NCI-H1105 treated with DMSO at 0.1 percent for 48 hours (cell line): ENCODE measurements around the gene CES1.
"Not testable (repeated sequence)": the region's sequence is repeated elsewhere in the genome, so short reads cannot be mapped to it uniquely, and the experiment has no call there.

ENCODE experiments used
- DNase-seq: peaks from one replicate; lab custom pipeline; 2025; lab: John Stamatoyannopoulos, UW

Gene CES1

GRCh38 chr16:55790240-55790639 lies 42.7 kb downstream of the CES1 start:
- not testable (repeated sequence) for DNase-seq

- not testable (repeated sequence) for DNase-seq
Observed at GRCh38 chr16:55782793-55783091, 50.2 kb downstream of the CES1 start.

- DNase-seq, result not testable (repeated sequence)
Observed at GRCh38 chr16:55782091-55782792, 50.7 kb downstream of the CES1 start.

- not testable (repeated sequence) for DNase-seq
Observed at GRCh38 chr16:55781456-55781855, 51.4 kb downstream of the CES1 start.

- not testable (repeated sequence) for DNase-seq
Observed at GRCh38 chr16:55780095-55780407, 52.8 kb downstream of the CES1 start.

- no peak for DNase-seq
Observed at GRCh38 chr16:55779402-55780094, 53.3 kb downstream of the CES1 start.

GRCh38 chr16:55778757-55779156 lies 54.1 kb downstream of the CES1 start:
- DNase-seq, result no peak

DNA sequence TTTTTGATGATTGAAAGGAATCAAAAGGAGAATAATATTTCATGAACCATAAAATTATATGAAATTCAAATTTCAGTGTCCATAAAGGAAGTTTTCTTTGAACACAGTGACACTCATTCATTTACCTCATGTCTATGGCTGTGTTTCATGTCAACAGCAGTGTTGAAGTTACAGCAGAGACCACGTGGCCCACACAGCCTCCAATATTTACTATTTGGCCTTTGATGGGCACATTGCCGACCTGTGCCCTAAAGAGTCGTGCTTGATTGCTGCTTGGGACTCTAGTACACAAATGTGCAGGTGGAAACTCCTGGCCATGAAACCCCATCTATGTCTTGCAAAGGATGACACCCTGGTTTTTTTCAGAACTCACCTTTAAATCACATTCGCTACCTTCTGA lies 57.0 kb downstream of the CES1 start:
- DNase-seq, result no peak

GRCh38 chr16:55773859-55774549 lies 58.9 kb downstream of the CES1 start:
- DNase-seq, result no peak

DNA sequence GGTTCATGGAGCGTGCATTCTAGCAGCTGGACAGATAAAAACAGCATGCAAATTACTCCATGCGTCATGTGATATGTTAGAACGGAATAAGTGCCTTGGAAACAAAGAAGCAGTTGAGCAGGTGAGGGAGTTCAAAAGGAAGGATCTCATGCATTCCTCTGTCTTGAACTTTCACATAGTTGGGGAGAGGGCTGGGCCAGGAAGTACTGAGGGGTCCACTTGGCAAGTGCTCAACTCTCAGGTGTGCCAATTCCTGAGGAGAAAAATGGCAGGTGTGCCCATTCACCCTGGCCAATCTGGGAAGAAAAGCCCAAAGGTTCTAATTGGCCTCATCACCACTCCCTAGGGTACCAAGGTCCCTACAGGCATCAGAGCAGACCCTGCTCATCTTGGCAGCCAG lies 67.7 kb downstream of the CES1 start:
- no peak for DNase-seq

GRCh38 chr16:55760310-55761001 lies 72.4 kb downstream of the CES1 start:
- no peak for DNase-seq

DNA sequence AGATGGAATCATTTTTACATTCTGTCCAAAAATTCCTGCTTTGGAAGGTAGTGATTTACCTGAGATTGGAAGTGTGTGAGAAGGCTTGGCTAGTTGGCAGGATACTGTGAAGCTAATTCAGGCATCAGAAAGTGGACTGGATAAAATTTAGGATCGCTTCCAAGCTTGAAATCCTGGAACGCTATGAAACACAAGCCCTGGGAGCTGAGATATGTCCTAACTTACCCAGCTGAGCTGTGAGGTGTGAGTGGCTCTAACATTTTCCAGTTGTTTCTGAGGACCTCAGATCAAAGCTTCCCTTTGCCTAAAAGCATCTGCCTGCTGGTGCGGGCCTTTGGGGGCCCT lies 73.0 kb downstream of the CES1 start:
- not testable (repeated sequence) for DNase-seq

- not testable (repeated sequence) for DNase-seq
Observed at GRCh38 chr16:55757595-55758527, 75.0 kb downstream of the CES1 start.

- DNase-seq, result no peak
Observed at GRCh38 chr16:55756963-55757362, 75.9 kb downstream of the CES1 start.

DNA sequence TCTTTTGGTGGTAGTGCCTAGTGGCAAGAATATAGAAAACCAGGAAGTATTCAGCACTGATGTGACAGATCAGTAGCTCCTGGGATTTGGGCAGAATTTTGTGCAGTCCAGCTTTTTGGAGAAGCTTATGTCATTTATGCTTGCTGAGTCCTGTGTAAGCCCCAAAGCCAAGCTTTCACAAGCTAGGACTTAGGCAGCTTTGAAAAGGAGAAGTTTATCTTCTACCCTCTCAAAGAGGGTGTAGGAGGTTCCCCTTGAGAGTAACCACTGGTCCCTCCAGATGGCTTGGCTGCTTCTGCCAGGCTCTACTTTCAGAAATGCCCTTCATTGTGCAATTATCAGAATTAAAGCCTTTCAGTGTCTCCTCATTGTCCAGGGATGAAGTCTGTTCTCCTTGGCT lies 78.8 kb downstream of the CES1 start:
- DNase-seq, result no peak

GRCh38 chr16:55753145-55753631 lies 79.7 kb downstream of the CES1 start:
- DNase-seq, result not testable (repeated sequence)
